Endothelial cell of umbilical vein (primary cell): ENCODE measurements around the gene ADSL. TPM values are rescaled to one million over a fixed set of nuclear protein-coding genes. Genes with fewer than 3 reads are reported as not detected.

ENCODE experiments used
- BruUV-seq: library from RNA; stranded (reverse); fragments of 400-500 nt; replicated peaks from 2 replicates; lab custom pipeline; 2021; lab: Mats Ljungman, UMichigan
- CTCF ChIA-PET: fragments of 300-600, 350-600 bp; sonication (Branson Sonifier 250); formaldehyde crosslinking; loops from one replicate; lab custom pipeline; 2021; ENCODE audit warnings: antibody characterized with exemption, inconsistent platforms; lab: Charles Lee
- POLR2A ChIA-PET: fragments of 300-600, 350-600 bp; sonication (Branson Sonifier 250); formaldehyde crosslinking; loops from one replicate; lab custom pipeline; 2021; ENCODE audit warnings: antibody characterized with exemption, inconsistent platforms; lab: Charles Lee
- DNase-seq: peaks from one replicate; pipeline ENCODE4 v3.0.0-alpha.2; 2011; ENCODE audit warnings: low read depth, low spot score
- FAIRE-seq: peaks from 2 replicates; lab custom pipeline; 2011; peaks lifted over from hg19 to GRCh38; lab: Jason Lieb, UNC
- H2AFZ ChIP-seq: 2 replicates; pipeline ENCODE4 v1.6.0; 2012; ENCODE audit warnings: low read depth, low read length, control low read depth, inconsistent platforms
- H3K27ac ChIP-seq: 2 replicates; pipeline ENCODE4 v1.5.1; 2011; ENCODE audit warnings: low read depth, mild to moderate bottlenecking, control low read depth, low read length, moderate library complexity; ENCODE audit not compliant: insufficient read depth
- H3K27me3 ChIP-seq, 2 experiments: 2 replicates each; pipeline versions ENCODE4 v1.6.0 to v1.6.1; 2011; ENCODE audit warnings: low read length in 2 of 2, mixed read lengths in 1 of 2; ENCODE audit not compliant: control insufficient read depth in 2 of 2, insufficient read depth in 2 of 2
- H3K36me3 ChIP-seq, 2 experiments: 2 replicates in 1 of 2; 3 replicates in 1 of 2; pipeline ENCODE4 v1.5.1; 2011; ENCODE audit warnings: low read length in 2 of 2, mild to moderate bottlenecking in 1 of 2, moderate library complexity in 1 of 2; ENCODE audit not compliant: control insufficient read depth in 2 of 2, insufficient read depth in 2 of 2; ENCODE audit errors: extremely low read depth in 1 of 2
- H3K4me1 ChIP-seq: 3 replicates; pipeline ENCODE4 v1.5.1; 2011; ENCODE audit warnings: mild to moderate bottlenecking, low read length; ENCODE audit not compliant: control insufficient read depth, insufficient read depth; ENCODE audit errors: extremely low read depth
- H3K4me2 ChIP-seq: 2 replicates; pipeline ENCODE4 v1.6.1; 2011; ENCODE audit warnings: low read length, control low read depth, mixed read lengths; ENCODE audit not compliant: insufficient read depth
- H3K4me3 ChIP-seq, 3 experiments: fragments of 200-600 bp in 1 of 3; sonication (generic), shearing (Covaris generic) in 1 of 3; replicated peaks in 1 of 3; 2 replicates each; pipeline ENCODE4 v1.5.1; 2011 to 2016; ENCODE audit warnings: control low read depth in 3 of 3, low read length in 3 of 3, mild to moderate bottlenecking in 2 of 3, inconsistent platforms in 1 of 3, low read depth in 1 of 3, moderate library complexity in 1 of 3; ENCODE audit not compliant: insufficient read depth in 1 of 3
- H3K79me2 ChIP-seq: 2 replicates; pipeline ENCODE4 v1.6.0; 2012; ENCODE audit warnings: low read length, inconsistent platforms; ENCODE audit not compliant: control insufficient read depth, insufficient read depth
- H3K9ac ChIP-seq: replicated peaks from 2 replicates; pipeline ENCODE3; 2011; ENCODE audit warnings: low read length, control low read depth; ENCODE audit not compliant: insufficient read depth; ENCODE audit errors: extremely low read depth
- H3K9me1 ChIP-seq: replicated peaks from 3 replicates; pipeline ENCODE4 v1.6.0; 2011; ENCODE audit warnings: mild to moderate bottlenecking, low read length; ENCODE audit not compliant: control insufficient read depth, insufficient read depth; ENCODE audit errors: extremely low read depth
- H3K9me3 ChIP-seq: replicated peaks from 2 replicates; pipeline ENCODE4 v1.5.1; 2012; ENCODE audit warnings: low read length, inconsistent platforms; ENCODE audit not compliant: control insufficient read depth, insufficient read depth
- H4K20me1 ChIP-seq: replicated peaks from 2 replicates; pipeline ENCODE3; 2011; ENCODE audit warnings: mild to moderate bottlenecking, low read length; ENCODE audit not compliant: control insufficient read depth, insufficient read depth; ENCODE audit errors: extremely low read depth
- CTCF ChIP-seq, 2 donors: IDR thresholded peaks; 1 replicate in 1 of 2; 2 replicates in 1 of 2; pipeline ENCODE4 v1.5.1; 2011; ENCODE audit warnings: low read length in 2 of 2, mild to moderate bottlenecking in 2 of 2, moderate library complexity in 2 of 2, control low read depth in 1 of 2, inconsistent platforms in 1 of 2, low read depth in 1 of 2; ENCODE audit not compliant: insufficient read depth in 1 of 2; ENCODE audit errors: extremely low read depth in 1 of 2
- MAX ChIP-seq: IDR thresholded peaks from 2 replicates; pipeline ENCODE4 v1.6.1; 2011; ENCODE audit not compliant: insufficient read depth, insufficient read length
- dilution Hi-C: fragments of 300-500 bp; cut with MboI; formaldehyde crosslinking; loops from one replicate; pipeline ENCODE4 v1.15.0; 2019; ENCODE audit warnings: low sequenced_read_pairs; ENCODE audit not compliant: extremely low pct_ligation_motif_present
- intact Hi-C: fragments of 100-400 bp; cut with micrococcal nuclease; formaldehyde crosslinking; loops from one replicate; pipeline ENCODE4 v1.10.0; 2022
- polyA plus RNA-seq, 4 experiments: library from polyadenylated mRNA; depleted of rRNA in 3 of 4; stranded (reverse) in 3 of 4; unstranded in 1 of 4; fragments of >200 nt; gene quantifications; 2 replicates each; pipeline versions ENCODE4 v1.2.1 to v1.2.3, GENCODE V29; 2011 to 2012; ENCODE audit warnings: missing spikeins in 1 of 4
- total RNA-seq: library from RNA; stranded (reverse); gene quantifications from 2 replicates; pipeline ENCODE4 v1.2.3, GENCODE V29; 2021

ADSL gene
- total and polyA plus RNA-seq, 2 donors (not counting 3 experiments of a cell fraction or from before 2014, with no cell fraction given) = 103 to 141 TPM

GRCh38 chr22:40330086-40330485 lies 16.2 kb upstream of the ADSL start:
- no peaks in the 10 kb centered on the region for H3K27me3 ChIP-seq
- POLR2A ChIA-PET = no interaction called here
- no peak overlapping the region for H2AFZ ChIP-seq
- intact Hi-C loops = no loop called here
- no peaks in the 10 kb centered on the region for H3K79me2 ChIP-seq
- CTCF ChIA-PET = interaction anchor here (0.7 to 1.6 kb wide), 3 partner anchors 9 to 223 kb away, joined by 3 to 4 read pairs (median 4); no protein-coding TSS in a partner anchor
- no peak overlapping the region for H3K4me3 ChIP-seq
- no peak for FAIRE-seq
- H3K4me2 ChIP-seq = no peak overlapping the region
- H3K27ac ChIP-seq = no peak overlapping the region
- TF ChIP-seq CTCF (IDR thresholded peaks at IDR 0.05; ENCODE audit: extremely low read depth in 1 of 2, insufficient read depth in 1 of 2, low read depth in 1 of 2, low read length in 2 of 2) = no peak
- no peak for TF ChIP-seq MAX
- H3K9ac ChIP-seq = no peak overlapping the region
- no peaks in the 10 kb centered on the region for H3K9me1 ChIP-seq
- peaks cover 0 to 4% of the 10 kb centered on the region in 2 experiments for H3K36me3 ChIP-seq
- H3K9me3 ChIP-seq = no peaks in the 10 kb centered on the region
- no TSS peak for BruUV-seq
- H3K4me1 ChIP-seq = peaks cover 19% of the 10 kb centered on the region
- H4K20me1 ChIP-seq = no peaks in the 10 kb centered on the region
- no peak for DNase-seq
- dilution Hi-C loops = no loop called here

GRCh38 chr22:40330615-40331014 lies 15.7 kb upstream of the ADSL start:
- intact Hi-C loops (no loop called here), dilution Hi-C loops (no loop called here)
- H4K20me1 ChIP-seq = no peaks in the 10 kb centered on the region
- no peaks in the 10 kb centered on the region for H3K9me3 ChIP-seq
- CTCF ChIA-PET = interaction anchor here (0.7 to 1.6 kb wide), 3 partner anchors 9 to 224 kb away, joined by 3 to 4 read pairs (median 4); no protein-coding TSS in a partner anchor
- DNase-seq (no peak), FAIRE-seq (no peak)
- BruUV-seq = no TSS peak
- POLR2A ChIA-PET = no interaction called here
- peaks cover 0 to 2% of the 10 kb centered on the region in 2 experiments for H3K36me3 ChIP-seq
- TF ChIP-seq CTCF (IDR thresholded peaks at IDR 0.05; ENCODE audit: extremely low read depth in 1 of 2, insufficient read depth in 1 of 2, low read depth in 1 of 2, low read length in 2 of 2) = no peak
- H3K4me2 ChIP-seq = no peak overlapping the region
- H3K79me2 ChIP-seq = no peaks in the 10 kb centered on the region
- H2AFZ ChIP-seq = no peak overlapping the region
- no peak overlapping the region for H3K4me3 ChIP-seq
- no peak overlapping the region for H3K27ac ChIP-seq
- no peak overlapping the region for H3K9ac ChIP-seq
- H3K4me1 ChIP-seq = peaks cover 19% of the 10 kb centered on the region
- no peaks in the 10 kb centered on the region for H3K9me1 ChIP-seq
- no peaks in the 10 kb centered on the region for H3K27me3 ChIP-seq
